ENCODE data around the gene KHDRBS1.
A peak's percentile ranks its signal among the peaks of the same experiment; 100 is the strongest.
"Not testable (repeated sequence)": the region's sequence is repeated elsewhere in the genome, so short reads cannot be mapped to it uniquely, and the experiment has no call there.

Gene KHDRBS1

DNA sequence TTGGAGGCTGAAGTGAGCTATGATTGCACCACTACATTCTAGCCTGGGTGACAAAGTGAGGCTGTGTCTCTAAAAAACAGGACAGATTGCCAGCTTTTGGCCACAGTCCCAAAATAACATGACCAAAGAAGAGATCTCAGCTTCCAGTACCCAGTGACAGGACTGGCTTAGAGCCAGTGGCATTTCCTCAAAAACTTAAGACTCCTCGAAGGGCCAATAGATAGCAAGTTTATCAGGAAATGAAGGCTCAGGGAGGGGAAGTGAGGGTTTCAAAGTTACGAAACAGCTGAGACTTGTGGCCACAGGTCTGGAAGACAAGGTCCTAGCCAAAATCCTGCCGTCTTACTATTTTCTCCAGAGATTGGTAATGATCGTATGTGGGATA lies 52.8 kb downstream of the KHDRBS1 start:
- DNase-seq, result no peak

DNA sequence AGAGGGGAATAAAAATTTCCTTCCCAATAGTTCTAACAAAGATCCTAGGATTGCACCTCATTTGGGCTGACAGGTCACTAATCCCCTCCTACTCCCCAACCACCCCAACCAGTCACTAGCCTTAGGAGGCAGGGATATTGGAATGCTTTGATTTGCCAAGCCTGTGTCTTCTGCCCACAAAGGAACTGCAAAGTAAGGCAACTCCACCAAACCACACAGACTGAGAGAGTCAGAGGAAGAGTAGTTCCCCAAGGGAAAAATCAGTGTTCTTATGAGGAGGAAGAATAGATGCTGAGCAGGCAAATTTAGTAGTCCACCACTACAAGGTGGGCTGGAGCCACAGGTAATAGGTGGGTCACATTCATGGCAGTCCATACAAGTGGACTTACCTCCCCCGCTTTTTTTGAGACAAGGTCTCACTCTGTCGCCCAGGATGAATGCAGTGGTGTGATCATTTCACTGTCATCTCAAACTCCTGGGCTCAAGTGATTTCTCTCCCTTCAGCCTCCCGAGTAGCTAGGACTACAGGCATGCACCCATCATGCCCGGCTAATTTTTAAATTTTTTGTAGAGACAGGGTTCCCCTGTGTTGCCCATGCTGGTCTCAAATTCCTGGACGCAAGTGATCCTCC lies 55.4 kb downstream of the KHDRBS1 start:
- no peak for DNase-seq

DNA sequence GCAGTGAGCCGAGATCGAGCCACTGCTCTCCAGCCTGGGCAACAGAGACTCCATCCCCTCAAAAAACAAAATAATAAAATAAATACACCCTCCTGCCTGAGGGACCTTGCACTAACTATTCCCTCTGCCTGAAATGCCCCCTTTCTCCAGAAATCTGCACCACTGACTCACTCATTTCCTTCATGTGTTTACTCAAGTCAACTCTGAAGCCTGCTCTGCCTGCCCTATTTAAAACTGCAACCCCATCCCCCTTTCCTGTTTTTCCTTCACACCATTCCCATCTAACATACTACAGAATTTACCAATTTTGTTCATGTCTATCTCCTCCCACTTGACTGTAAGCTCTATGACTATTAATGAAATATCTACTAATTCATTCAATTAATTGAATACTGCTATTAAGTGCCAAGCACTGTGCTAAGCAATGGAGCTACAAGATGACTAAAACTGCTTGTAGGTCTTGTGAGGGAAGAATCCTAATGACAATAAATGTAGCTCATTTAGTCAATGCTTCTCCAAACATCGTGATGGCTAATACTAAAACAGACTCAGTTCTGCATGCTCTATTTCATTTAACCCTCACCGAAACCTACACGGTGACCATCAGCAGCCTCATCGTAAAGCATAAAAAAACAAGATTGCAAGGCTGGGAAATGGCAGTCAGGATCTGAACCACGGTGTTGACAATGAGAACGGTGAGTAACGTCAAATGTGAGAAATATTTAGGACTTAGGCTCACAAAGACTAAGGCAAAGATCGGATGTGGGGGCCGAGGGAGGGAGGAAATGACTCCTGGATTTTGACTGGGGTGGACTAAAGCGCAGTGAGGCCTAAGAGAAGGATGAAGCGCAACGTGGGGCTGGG lies 58.3 kb downstream of the KHDRBS1 start:
- peak; percentile 2 for DNase-seq

DNA sequence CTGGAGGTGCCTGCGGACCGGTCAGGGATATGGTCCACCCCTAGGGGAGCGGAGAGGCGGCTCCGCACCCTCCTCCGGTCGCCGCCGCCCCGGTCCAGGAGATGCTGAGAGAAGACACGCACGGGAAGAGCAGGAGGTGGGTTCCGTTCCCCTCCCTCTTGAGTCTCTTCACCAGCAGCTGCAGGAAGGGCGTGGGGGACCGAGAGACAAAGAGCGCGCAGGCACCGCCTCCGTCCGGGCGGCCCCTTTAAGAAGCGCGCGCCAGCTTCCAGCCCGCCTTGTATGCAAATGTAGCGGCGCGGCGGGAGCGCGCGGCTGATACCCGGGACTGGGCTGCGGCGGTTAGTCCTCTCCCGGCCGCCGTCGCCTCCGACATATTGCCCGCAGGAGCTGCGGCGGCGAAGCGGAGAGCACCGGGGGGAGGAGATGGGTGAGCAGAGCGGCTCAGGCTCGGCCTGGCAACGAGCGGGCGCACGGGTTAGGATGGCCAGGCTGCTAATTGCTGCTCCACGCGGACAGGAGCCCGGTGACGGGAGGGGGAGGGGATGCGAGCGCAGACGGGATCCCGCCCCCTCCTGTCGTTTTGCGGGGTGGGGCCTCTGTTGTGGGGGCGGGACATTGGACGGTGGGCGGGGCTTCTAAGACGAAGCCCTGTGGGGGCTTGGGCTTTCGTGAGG lies 59.1 kb downstream of the KHDRBS1 start, which contains the start of gene TMEM39B:
TSS of gene TMEM39B (plus strand) at position 318 of the 677 bp plus-strand sequence. CDS start at position 427, 109 bp downstream.
- DNase-seq, result peak; percentile 87

DNA sequence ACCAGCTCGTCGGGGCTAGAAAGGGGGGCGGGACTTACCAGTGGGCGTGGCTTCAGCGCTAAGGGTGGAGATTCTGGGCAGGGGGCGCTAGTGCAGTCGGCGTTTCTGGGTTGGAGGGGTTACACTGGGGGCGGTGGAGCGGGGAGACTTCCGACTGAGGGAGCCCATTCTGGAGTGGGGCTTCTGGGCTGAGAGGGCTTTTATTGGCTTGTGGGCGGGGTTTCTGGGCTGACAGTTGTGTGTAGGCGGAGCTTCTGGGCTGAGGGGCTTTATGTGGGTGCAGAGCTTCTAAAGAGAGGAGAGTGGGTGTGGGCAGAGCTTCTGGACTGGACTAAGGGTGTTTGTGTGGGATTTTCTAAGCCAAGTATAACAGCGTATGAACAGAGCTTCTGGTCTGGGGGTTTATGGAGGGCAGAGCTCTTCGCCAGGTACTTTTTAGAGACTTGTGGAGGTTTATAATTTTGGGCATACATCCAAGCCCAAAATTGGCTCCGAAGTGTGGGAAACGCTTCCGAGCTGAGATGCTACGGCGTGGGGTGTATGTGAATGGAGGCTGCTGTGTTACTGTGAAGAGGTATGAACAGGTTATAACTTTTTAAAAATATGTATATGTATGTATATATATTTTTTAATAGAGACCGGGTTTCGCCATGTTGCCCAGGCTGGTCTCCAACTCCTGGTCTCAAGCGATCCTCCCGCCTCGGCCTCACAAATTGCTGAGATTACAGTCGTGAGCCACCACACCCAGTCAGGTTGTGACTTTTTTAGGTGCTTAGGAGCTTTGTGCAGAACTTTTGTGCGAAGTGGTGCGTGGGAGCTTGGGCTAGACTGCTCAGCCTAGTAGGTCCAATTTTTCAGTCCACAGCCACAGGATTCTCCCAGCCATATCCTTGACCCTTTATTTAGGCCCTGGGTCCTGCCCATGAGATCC lies 59.9 kb downstream of the KHDRBS1 start:
- peak; percentile 80 for DNase-seq

DNA sequence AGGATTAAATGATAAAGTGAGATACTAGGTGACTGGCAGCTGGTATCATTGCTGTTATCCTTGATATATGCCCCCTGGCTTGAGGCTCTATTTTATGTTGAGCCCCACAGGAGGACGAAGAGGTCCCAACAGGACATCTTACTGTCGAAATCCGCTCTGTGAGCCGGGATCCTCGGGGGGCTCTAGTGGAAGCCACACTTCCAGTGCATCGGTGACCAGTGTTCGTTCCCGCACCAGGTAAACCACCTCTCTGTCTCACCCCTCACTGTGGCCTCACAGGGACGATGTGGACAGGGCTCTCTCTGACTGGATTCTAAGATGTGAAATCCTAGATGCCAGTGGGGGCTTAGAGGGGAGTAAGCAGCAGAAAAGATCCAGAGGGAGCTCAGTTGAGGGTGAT lies 61.2 kb downstream of the KHDRBS1 start:
- no peak for DNase-seq

DNA sequence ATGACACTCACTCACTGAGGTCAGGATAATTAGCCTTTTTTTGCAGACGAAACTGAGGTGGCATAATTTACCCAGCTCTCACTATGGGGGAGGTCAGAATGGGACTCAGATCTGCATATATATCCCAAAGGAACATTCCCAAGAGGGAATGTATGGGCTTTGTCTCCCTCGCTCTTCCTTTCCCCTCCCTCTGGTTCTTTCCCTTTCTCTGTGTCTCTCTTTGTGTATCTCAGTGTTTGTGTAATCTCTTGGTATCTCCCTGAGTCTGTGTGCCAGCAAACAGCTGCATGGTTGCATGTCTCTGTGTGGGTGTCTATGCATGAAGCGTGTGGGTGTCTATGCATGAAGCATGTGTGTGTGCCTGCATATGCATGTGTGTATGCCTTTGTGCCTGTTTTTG lies 63.8 kb downstream of the KHDRBS1 start:
- DNase-seq, result no peak

DNA sequence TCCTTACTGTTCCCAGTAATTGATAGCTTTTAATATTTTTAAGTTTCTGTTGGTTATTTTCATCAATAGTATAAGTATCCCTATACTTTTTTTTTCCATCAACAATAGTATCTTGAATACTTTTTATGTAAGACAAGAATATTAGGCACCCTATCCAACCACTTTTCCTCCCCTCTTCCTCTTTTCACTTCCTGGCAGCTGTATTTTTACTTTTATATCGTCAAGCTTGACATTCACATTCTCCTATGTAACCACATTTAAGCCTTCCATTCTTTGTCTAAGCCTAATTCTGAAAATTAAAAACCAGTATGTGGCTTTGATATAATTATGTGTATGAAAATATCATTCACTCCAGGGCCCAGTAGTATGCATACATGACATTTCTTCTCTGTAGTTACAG lies 68.4 kb downstream of the KHDRBS1 start:
- no peak for DNase-seq

DNA sequence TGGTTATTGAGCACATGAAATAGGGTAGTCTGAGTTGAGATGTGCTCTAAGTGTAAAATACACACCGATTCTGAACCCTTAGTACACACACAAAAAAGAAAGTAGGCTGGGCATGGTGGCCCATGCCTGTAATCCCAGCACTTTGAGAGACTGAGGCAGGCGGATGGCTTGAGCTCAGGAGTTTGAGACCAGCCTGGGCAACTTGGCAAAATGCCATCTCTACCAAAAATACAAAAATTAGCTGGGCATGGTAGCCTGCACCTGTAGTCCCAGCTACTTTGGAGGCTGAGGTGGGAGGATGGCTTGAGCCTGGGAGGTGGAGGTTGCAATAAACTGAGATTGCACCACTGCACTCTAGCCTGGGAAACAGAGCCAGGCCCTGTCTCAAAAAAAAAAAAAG lies 72.7 kb downstream of the KHDRBS1 start:
- DNase-seq, result not testable (repeated sequence)

DNA sequence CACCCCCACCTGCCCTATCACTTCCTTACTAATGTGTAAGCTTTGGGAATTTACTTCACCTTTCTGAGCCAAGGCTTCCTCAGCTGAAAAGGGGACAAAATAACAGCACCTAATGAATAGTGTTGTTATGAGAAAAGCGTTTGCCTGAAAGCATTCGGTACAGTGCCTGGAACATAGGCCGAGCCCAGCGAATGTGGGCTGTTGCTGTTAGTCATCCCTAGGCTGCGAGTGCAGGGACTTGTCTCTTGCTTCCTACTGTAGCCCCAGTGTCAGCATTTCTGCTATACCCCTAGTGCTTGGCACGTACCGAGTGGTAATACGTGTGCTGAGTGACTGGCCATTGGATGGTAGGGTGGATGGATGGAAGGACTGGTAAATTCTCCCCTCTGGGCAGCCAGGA lies 77.5 kb downstream of the KHDRBS1 start:
- no peak for DNase-seq

DNA sequence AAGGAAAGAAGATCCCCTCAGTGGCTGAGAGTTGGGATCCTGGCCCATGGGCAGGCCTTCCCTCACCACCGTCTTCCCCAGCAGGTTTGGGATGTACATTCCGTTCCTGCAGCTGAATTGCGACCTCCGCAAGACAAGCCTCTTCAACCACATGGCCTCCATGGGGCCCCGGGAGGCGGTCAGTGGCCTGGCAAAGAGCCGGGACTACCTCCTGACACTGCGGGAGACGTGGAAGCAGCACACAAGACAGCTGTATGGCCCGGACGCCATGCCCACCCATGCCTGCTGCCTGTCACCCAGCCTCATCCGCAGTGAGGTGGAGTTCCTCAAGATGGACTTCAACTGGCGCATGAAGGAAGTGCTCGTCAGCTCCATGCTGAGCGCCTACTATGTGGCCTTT lies 77.9 kb downstream of the KHDRBS1 start:
- DNase-seq, result no peak
